Liver (tissue), 3 donors: Measurements from ENCODE around the gene SERPINB2.

ENCODE experiments used
- EGR1 ChIP-seq, 2 donors: IDR thresholded peaks; 2 replicates each; pipeline ENCODE4 v1.6.1; 2016 to 2018; ENCODE audit warnings: antibody characterized with exemption in 2 of 2, low read depth in 2 of 2
- GABPA ChIP-seq, 2 donors: IDR thresholded peaks in 1 of 2; conservative IDR thresholded peaks in 1 of 2; 2 replicates each; pipeline ENCODE4 v1.6.1; 2016; ENCODE audit warnings: antibody characterized with exemption in 2 of 2, mild to moderate bottlenecking in 1 of 2, moderate library complexity in 1 of 2
- RAD21 ChIP-seq, 2 donors: IDR thresholded peaks; 2 replicates each; pipeline ENCODE4 v1.6.1; 2016; ENCODE audit warnings: antibody characterized with exemption in 2 of 2, mild to moderate bottlenecking in 2 of 2
- RXRA ChIP-seq, 2 donors: IDR thresholded peaks; 2 replicates each; pipeline ENCODE4 v1.6.1; 2017 to 2018; ENCODE audit warnings: antibody characterized with exemption in 2 of 2, mild to moderate bottlenecking in 1 of 2
- TAF1 ChIP-seq: conservative IDR thresholded peaks from 2 replicates; pipeline ENCODE4 v1.6.1; 2016; ENCODE audit warnings: antibody characterized with exemption, mild to moderate bottlenecking
- YY1 ChIP-seq: IDR thresholded peaks from 2 replicates; pipeline ENCODE4 v1.6.1; 2016; ENCODE audit warnings: antibody characterized with exemption, mild to moderate bottlenecking
- TF ChIP-seq, protein P1 (sequence below): fragments of 150-350 bp; IDR thresholded peaks from 2 replicates; pipeline ENCODE4 v1.5.1; 2017; ENCODE audit warnings: improper control_type of control experiment, low read depth, low read length; ENCODE audit not compliant: missing input control
- TF ChIP-seq, protein P2 (sequence below): IDR thresholded peaks from 2 replicates; pipeline ENCODE4 v1.6.1; 2016; ENCODE audit warnings: antibody characterized with exemption
- TF ChIP-seq, protein P3 (sequence below): IDR thresholded peaks from 2 replicates; pipeline ENCODE4 v1.6.1; 2016; ENCODE audit warnings: antibody characterized with exemption
- donor health status: healthy.
- donor health status: healthy.

DNA sequence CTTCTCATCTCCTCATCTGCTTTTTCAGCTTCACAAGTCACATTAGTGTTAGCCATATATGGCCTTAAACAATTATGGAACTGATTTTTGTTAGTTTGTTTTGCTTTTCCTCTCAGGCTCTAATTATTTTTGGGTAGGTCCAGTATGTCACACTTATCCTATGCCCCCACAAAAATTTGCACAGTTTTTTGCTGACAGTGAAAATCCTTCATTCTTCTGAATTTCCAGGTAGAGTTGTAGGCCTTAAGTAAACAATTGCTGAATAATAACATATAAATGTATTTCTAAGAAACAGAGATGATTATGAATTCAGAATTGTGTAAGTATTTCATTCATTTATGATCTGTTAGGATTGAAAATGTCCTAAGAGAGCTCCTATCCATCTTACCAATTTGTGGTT is 11.7 kb downstream of the SERPINB2 start:
- TF ChIP-seq GABPA (IDR thresholded peaks at IDR 0.05 in 1 of 2, conservative IDR thresholded peaks at IDR 0.05 in 1 of 2) (no peak), RAD21 (IDR thresholded peaks at IDR 0.05) (no peak), TAF1 (no peak), EGR1 (IDR thresholded peaks at IDR 0.05; ENCODE audit: low read depth in 2 of 2) (no peak), YY1 (no peak), RXRA (IDR thresholded peaks at IDR 0.05) (no peak)
- TF ChIP-seq, protein P1, sequence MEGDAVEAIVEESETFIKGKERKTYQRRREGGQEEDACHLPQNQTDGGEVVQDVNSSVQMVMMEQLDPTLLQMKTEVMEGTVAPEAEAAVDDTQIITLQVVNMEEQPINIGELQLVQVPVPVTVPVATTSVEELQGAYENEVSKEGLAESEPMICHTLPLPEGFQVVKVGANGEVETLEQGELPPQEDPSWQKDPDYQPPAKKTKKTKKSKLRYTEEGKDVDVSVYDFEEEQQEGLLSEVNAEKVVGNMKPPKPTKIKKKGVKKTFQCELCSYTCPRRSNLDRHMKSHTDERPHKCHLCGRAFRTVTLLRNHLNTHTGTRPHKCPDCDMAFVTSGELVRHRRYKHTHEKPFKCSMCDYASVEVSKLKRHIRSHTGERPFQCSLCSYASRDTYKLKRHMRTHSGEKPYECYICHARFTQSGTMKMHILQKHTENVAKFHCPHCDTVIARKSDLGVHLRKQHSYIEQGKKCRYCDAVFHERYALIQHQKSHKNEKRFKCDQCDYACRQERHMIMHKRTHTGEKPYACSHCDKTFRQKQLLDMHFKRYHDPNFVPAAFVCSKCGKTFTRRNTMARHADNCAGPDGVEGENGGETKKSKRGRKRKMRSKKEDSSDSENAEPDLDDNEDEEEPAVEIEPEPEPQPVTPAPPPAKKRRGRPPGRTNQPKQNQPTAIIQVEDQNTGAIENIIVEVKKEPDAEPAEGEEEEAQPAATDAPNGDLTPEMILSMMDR = no peak
- TF ChIP-seq, protein P2, sequence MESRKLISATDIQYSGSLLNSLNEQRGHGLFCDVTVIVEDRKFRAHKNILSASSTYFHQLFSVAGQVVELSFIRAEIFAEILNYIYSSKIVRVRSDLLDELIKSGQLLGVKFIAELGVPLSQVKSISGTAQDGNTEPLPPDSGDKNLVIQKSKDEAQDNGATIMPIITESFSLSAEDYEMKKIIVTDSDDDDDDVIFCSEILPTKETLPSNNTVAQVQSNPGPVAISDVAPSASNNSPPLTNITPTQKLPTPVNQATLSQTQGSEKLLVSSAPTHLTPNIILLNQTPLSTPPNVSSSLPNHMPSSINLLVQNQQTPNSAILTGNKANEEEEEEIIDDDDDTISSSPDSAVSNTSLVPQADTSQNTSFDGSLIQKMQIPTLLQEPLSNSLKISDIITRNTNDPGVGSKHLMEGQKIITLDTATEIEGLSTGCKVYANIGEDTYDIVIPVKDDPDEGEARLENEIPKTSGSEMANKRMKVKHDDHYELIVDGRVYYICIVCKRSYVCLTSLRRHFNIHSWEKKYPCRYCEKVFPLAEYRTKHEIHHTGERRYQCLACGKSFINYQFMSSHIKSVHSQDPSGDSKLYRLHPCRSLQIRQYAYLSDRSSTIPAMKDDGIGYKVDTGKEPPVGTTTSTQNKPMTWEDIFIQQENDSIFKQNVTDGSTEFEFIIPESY = no peak
- TF ChIP-seq, protein P3, sequence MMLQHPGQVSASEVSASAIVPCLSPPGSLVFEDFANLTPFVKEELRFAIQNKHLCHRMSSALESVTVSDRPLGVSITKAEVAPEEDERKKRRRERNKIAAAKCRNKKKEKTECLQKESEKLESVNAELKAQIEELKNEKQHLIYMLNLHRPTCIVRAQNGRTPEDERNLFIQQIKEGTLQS = no peak
